Activated naive CD4-positive, alpha-beta T cell (primary cell): ENCODE results near the gene KLHDC7B.

Experiments used
- DNase-seq, 4 experiments: peaks; one replicate each; lab custom pipeline; 2025; lab: John Stamatoyannopoulos, UW

KLHDC7B gene

DNA sequence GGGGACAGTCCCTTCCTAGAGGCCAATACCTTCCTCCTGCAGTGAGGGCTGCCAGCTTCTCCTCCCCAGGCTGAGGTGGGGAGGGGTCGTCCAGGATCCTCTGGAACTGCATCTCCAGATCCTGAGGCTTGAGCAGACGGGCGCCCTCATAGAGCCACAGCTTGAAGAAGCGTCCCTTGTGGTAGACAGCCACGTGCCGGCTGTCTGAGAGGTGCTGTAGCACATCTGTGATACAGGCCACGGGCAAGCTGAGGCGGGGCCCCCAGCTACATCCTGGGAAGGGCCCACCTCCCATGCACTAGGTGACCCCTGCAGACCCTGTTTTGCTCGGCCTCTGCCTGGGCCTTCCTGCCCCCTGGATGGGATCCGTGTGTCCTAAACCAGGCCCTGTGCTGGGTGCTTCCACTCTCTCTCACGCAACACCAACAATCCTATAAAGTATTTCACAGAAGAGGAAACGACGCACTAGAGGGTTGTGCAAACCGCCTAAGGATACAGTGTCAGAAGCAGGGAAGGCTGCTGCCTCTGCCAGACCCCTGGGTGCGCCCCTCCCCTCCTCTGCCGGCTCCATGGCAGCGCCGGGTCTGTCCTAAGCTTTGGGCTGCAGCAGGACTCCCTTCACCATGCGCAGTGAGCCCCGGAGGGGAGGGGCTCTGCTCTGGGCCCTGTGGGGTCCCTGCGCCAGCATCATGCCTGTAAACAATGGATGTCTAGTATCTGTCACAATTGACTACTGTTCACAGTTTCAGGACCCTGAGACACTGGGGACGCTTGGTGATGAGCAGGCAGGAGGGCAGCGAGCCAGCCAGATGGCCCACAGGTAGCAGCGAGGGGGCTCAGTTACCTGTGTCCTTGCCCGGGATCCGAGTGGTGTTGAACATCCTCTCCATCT, 28.0 kb downstream of the KLHDC7B start:
- no peak for DNase-seq

DNA sequence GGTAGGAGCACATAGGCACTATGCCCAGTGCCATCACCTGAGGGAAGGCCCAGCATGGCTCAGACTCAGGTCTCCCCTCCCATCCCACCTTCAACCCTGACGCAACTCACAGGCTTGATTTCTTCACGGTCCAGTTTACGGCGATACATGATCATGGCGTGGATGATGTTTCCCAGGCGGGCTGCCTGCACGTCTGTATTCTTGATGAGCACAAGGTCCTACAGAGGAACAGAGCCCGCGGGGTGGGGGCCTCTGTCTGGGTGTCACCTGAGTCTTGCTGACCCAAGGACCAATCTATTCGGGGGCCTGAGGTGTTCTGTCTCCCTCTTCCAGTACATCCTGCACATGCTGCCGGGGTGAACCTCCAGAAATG, 28.7 kb downstream of the KLHDC7B start:
- DNase-seq: no peak

DNA sequence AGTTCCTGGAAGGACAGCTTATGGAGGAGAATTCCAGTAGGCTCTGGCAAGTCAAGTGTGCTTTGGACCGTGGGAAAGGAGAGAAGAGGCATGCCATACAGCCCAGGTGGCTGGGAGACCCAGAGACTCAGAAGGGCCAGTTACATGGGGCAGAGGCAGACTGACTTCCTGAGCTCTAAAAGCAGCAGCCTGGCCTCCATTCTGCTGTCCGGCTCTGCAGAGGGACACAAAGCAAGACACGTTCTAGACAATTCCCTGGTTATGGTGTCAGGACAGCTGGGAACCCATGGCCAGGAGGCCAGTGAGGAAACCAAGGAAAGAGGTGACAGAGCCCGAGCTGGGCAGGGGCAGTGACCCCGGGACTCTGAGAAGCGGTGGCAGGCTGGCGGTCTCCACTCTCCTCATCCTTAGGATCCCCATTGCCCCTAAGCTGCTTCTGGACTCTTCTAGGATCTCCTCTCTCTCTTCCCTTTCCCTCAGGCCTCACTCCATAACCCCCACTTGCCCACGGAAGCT, 29.8 kb downstream of the KLHDC7B start:
- no peak for DNase-seq

DNA sequence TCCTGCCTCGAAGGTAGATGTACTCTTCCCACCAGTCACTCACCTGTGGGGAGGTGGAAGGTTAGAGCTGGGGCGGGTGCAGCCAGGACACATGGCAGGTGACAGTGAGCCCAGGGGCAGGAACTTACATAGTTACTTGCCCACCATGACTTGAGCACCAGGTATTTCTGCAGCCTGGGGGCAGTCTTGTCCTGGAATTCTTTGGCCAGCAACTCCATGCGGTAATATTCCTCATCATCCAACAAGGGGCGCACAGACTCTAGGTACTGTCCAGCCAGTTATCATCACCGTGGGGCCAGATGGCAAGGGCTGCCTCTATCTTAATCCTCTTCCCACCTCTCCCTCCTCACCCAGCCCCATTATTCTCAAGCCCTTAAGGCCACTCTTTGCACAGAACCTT, 30.4 kb downstream of the KLHDC7B start:
- DNase-seq: no peak

DNA sequence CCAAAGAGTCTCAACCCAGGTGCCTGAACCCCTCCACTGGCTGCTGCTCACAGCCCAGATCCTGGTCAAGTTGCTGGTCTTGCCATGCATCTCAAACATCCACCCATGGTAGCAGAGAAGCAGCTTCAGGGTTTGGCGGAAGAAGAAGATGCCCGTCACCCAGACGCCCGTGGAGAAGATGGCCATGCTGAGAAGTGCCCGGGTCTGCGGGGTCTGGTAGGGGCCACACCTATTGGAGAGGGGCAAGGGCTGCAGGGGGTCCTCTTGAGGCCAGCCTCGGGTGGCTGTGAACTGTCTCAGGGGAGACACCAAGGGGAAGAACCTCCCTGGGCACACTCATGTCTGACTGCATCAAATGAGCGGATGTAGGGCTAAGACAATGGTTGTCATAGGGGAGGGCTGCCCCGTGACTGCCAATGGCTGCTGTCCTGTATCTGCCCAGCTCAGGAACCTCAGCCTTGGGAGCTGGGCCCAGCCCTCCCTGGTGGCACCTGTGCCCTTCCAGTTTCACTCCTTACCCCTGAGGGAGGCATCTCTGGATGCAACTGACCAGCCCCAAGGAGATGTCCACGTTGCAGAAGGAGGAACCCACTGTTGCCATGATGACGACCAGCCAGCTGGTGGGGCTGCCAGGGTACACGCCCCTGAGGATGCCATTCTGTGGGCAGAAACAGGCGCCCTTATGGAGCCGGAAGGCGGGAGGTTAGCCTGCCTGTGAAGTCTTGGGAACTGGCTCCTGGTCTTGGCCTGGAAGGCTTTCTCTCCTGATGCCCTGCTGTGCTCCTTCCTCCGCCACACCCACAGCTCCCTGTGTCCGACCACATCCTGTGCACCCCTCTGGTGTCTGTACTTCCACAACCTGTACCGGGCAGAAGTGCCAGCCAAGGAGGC, 31.4 kb downstream of the KLHDC7B start:
- no peak for DNase-seq

DNA sequence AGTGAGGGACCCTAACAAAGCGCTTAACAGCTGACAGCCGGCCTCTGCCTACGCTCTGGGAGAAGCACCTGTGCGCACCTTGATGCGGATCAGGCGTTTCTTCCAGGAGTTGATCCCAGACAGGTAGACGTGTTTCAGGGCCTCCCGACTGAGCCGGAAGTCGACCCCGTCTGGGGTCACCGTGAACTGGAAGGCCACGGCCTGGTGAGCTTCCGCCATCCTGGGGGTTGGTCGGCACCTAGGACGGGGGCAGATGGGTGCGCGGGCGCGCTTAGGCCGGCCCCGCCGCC, 31.9 kb downstream of the KLHDC7B start:
- no peak for DNase-seq

DNA sequence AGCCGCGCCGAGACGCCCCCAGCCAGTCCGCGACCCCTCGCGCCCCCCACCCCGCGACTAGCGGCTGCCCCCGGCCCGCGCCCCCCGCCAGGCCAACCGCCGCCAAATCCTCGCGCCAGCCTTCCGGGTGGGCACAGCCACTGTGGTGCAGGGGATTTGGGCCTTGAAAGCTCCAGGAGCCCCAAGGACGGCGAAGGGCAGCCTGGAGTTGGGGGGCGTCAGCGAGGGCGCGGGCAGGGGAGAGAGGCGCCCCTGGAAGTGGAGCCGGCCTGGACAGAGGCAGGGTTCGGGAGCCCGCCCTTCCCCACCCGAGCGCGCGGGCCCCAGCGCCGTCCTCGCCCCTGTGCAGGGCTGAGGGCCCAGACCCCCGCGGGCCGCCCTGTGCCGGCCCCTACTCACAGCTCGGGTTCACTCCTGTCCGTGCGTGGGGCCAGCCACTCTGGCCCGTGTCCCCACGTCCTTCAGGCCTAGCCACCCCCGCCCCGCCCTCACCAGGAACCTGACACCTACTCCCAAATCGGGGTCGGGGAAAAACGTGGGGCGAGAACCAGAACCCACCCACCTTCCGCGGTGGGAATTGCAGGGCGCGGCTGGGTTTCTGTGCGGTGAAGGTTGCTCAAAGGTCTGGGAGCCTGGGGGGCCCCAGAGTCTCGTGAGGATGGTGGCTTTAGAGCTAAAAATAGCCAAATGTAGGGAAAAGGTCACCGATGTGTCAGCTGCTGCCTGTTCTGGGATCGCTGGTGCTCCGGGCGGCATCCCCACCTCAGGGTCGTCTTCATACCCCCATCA, 32.5 kb downstream of the KLHDC7B start, which contains the start of gene CPT1B:
Gene CPT1B (minus strand): TSS at position 441 of the 789 bp plus-strand sequence. CDS start 512 bp downstream, outside the sequence.
- no peak for DNase-seq

DNA sequence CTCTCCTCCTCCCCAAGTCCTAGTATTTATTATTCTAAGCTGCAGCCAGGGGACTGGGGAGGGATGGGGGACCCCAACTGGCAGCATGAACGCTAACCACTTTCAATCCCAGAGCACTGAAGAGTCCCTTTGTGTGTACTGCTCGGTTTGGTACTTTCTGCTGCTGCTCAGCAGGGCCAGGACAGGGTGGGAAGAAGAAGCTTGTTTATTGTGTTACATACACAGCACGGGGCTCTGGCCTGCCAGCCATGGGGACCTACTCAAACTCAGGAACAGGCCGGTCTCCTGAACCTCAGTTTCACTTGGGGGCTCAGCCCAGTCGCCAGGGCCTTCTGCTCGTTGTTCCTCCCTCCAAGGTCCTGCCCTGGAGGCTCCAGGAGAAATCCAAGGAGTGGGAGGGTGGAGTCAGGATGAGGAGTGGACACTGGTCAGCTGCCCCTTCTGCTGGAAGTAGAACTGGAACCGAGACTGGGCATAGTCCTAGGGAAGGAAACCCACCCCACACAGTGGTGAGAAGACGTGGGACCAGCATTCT, 33.1 kb downstream of the KLHDC7B start:
- no peak for DNase-seq

DNA sequence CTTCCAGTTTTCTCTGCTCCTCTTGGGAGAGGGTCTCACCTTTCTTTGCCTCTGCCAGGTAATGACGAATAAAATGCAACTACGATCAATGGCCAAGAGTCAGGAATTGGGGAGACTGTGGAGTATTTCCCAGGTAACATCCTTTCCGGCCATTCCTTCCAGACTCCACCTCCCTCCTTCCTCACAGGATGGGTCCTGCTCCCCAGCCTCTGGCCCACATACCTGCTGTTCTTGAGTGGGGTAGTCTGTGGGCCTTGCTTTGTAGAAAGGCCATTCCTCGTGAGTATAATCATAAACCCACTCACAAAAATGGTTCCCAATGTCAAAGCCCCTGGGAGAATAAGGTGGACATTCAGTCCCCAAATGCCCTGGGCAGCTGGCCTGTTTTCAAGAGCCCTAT, 34.1 kb downstream of the KLHDC7B start:
- DNase-seq: no peak

DNA sequence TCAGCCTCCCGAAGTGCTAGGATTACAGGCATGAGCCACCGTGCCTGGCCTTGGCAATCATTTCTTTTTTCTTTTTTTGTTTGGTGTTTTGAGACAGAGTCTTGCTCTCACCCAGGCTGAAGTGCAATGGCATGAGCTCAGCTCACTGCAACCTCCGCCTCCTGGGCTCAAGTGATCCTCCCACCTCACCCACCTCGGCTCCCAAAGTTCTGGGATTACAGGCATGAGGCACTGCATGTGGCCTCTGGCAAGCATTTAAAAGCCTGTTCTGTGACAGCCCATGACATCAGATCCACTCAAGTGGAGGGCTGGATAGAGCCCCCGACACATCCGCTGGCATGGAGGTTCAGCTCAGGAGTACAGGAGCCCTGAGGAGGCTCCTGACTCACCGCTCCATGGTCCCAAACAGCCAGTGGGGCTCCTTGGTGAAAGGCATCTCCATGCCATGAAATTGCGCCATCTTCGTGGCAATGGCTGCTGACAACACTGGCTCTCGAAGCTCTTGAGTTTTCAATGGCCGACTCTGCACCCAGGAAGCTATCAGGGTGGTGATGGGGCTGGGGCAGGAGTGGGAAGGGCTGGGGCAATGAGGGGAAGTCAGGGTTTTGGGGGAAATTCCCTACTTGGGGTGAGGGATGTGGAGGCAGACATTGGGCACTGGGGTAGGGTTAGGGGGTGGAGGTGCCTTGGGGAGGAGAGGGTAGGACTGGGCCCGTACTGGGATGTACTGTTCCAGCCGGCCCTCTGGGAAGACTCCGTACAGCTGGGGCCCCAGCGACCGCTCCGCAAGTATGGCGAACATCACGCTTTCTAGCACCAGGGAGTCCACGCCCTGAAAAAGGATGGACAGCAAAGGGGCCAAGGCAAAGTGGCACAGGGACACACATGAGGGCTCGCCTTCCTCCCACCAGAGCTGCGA, 35.6 kb downstream of the KLHDC7B start:
- DNase-seq: no peak

DNA sequence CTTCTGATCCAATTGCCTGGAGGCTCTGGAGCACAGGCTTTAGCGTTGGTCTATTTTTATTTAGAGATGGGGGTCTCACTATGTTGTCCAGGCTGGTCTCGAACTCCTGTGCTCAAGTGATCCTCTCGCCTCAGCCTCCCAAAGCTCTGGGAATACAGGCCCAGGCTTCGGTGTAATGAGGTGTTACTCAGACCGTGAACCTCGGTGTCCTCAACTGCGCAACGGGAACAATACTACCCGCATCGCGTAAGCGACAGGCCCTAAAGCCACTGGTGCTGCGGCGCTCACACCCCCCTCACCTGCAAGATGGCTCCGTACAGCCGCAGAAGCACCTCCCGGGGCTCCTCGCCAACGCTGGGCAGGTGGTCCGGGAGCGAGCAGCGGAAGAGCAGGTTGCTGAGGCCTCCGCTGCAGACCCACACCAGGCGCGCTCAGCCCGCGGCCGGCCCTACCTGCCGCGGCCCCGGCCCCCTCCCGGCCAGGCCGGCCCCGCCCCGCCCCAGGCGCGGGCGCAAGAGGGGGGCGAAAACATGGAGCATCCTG, 36.3 kb downstream of the KLHDC7B start:
- peak in 1 of 4 experiments; percentile 30 for DNase-seq

DNA sequence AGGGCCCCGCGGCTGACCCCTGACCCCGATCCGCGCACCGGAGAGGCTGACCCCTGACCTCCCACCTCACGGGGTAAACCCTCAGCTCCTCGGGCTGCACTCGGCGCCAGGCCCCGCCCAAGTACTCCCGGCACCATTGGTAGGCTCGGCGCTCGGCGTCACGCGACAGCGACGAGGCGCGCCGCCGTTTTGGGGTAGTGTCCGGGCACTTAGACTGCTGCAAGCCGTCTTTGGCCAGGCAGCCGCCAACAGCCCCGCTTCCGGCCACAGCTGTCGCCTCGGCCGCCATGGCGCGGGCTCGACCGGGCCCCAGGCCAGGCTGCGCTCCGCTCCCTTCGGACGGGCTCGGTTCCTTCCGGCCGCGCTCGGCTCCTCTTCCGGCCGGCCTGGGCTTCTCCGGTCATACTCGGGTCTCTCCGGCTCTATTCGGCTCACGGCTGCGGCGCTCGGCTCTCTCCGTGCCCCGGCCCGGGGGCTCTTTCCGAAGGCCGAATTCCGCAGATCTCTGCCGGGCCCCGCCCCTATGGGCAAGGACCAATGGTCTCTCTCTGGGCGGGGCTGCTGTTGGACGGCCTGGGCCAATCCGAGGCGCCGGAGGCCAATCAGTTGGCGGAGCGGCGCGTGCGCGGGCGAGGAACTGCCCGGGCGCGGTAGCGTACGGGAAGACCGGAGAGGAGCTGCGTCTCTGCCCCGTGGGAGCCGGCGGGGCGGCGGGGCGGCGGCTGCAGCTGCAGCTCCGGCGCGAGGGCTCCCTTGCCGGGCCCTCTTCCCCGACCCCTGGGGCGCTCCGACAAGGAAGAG, 37.0 kb downstream of the KLHDC7B start, which contains the start of gene CHKB:
Gene CHKB (minus strand): TSS at position 357 of the 801 bp plus-strand sequence. CDS start 68 bp downstream, at position 289.
- DNase-seq: peak; percentile 91 to 99 (median 95)

DNA sequence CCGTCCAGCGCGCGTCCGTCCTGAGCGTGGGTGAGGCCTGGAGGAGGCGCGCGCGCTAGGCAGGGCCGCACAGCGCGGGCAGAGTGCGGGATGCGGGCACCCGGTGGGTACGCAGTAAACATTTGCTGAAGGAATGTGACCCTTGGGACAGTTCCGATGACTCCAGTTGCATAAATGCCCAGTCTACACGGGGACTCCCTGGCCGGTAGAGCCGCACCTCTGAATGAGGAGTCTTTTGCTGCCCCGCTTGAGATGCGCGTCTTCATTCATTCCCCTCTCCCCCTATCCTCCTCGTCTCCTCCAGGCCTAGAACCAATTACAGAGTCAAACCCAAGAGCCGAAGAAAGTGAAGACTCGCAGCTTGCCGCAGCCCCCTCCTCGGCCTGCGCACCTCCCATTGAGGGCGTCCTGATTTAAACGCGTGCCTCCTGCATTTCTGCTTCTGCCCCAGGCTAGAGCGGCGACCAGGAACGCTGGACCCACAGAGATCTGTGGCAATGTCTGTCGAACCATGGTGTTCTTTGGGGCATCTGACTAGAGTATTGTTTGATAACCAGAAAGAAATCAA, 37.7 kb downstream of the KLHDC7B start:
- DNase-seq: no peak

DNA sequence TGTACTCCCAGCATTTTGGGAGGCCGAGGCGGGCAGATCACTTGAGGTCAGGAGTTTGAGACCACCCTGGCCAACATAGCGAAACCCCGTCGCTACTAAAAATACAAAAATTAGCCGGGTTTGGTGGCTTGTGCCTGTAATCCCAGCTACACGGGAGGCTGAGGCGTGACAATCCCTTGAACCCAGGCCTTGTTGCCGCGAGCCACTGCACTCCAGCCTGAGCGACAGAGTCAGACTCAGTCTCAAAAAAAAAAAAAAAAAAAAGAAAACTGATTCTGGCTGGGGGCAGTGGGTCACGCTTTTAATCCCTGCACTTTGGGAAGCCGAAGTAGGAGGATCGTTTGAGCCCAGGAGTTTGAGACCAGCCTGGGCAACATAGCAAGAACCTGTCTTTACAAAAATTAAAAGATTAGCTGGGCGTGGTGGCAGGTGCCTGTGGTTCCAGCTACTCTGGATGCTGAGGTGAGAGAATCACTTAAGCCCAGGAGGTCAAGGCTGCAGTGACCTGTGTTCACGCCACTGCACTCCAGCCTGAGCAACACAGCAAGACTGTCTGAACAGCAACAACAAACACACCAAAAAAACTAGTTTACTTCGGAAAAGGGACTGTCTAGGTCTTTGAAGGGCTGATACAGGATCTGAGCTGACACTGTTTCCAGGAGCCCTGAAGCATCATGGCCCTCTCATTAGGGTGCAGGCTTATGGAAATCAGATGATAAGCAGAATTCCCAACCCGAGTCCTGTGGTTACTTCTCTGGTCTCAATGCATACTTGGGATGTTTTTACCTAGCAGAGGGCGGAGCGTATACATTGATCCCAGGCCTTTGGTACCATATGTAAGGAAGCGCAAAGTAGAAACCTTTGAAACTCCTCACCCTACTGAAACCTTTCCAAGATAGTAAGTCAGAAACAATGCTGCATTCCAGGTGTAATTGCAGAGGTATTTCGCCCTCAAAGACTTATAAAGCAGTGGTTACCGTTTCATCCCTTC, 38.7 kb downstream of the KLHDC7B start:
- DNase-seq: no peak

DNA sequence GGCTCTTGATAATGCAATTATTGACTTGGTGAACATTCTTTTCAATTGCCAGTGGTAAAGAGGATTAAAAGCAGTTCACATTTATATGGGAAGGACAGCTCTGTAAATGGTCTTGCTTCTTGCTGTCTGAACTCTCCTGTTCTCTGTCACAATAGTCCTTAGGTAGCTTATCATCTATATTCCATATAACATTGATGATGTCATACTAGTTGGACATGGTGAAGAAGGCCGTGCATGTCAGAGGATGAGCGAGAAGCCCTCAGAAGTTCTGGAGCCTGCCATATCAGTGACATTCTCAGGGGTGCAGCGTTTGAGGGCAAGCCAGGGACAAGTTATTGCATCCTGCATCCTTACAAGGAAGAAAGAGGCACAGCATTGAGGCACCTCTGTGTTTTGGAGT, 39.5 kb downstream of the KLHDC7B start:
- DNase-seq: no peak

DNA sequence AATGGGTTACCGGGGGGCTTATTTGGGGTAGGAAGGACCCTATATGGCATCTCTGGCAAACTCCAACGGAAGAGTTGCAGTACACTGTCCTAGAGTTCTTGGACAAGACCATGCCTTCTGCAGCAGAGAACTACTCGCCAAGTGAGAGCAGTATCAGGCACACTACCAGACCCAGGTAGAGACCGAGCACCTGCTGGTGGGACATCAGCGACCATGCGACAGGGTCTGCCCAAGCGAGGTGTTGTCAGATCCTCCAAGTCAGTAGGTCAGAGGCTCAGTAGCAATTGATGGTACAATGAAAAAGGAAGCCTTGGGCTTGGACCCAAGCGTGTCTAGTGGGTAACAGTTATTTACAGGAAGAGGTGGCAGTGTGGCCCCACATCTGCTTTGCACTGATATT, 40.1 kb downstream of the KLHDC7B start:
- no peak for DNase-seq

DNA sequence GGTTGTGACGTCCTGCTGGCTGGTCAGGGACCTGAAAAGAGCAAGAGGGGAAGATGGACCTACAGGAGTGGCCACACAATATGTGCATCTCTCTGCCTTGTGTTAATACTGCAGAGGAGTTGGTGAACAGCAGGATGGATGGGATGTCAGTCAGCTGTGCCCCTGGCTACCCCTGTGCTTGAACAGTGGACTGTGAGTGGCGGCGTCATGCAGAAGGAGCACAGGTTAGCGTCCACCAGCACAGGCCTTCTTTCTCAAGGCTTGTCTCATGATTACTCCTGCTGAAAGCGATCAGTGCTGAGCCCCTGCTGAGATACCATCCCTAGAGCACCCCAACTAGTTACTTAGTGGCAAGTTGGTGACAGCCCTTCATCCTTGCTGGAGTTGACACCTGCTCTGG, 40.7 kb downstream of the KLHDC7B start:
- DNase-seq: no peak

DNA sequence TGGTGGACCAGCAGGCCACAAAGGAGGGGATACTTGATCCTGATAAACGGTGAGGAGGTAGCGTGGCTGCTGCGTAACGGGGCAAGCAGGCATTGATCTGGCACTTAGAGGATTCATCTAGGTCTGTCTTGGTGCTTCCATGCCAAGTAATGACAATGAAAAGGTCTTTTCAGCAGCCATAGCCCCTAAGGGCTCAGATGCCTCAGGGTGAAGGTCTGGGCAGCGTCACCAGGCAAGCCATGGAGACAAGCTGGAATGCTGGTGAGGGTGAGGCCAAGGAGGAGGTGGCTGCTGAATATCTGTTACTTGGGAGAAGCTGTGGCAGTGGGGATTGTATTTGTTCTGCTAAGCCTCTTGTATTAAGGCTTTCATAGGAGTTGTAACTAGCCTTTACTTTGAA, 41.7 kb downstream of the KLHDC7B start:
- DNase-seq: no peak
